ENCODE results near the gene SLFN12. TPM values are rescaled to one million over a fixed set of nuclear protein-coding genes. Genes with fewer than 3 reads are reported as not detected.
"Not testable (repeated sequence)": the region's sequence is repeated elsewhere in the genome, so short reads cannot be mapped to it uniquely, and the experiment has no call there.

Gene SLFN12
- total RNA-seq, 1 donor from 2014 or later: 7.2 TPM

DNA sequence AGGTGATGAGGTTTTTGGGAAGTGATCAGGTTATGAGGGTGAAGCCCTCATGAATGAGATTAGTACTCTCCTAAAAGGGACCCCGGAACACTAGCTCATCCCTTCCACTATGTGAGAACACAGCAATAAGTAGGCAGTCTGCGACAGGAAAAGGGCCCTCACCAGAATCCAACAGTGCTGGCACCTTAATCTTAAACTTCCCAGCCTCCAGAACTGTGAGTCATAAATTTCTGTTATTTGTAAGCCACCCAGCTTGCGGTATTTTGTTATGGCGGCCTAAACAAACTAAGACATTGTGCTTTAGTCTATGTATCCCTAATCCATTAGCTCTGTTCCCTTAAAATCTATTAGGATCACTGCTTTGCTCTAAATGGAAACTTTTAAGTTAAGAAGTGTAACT, 8.5 kb downstream of the SLFN12 start:
- Histone ChIP-seq H4K20me1 (ENCODE audit: low read depth) (no peaks in the 10 kb centered on the region), H3K9ac (no peak overlapping the region), H3K27me3 (no peaks in the 10 kb centered on the region), H3K4me1 (no peaks in the 10 kb centered on the region), H3K4me3 (no peak overlapping the region), H3K27ac (no peak overlapping the region), H3K4me2 (no peak overlapping the region), H3F3A (ENCODE audit: low read depth) (no peaks in the 10 kb centered on the region), H3K79me2 (ENCODE audit: low read depth) (no peaks in the 10 kb centered on the region), H3K36me3 (no peaks in the 10 kb centered on the region), H3K9me3 (ENCODE audit: low read depth) (no peaks in the 10 kb centered on the region), H2AFZ (replicated peaks) (no peak overlapping the region)
- Mint-ChIP-seq H3K4me3 (no peak overlapping the region), H3K4me1 (no peaks in the 10 kb centered on the region), H3K27me3 (ENCODE audit: insufficient read depth, low read depth) (peaks cover 4% of the 10 kb centered on the region), H3K27ac (no peak overlapping the region), H3K36me3 (peaks cover 2% of the 10 kb centered on the region), H3K9me3 (no peaks in the 10 kb centered on the region)
- no peak for DNase-seq (ENCODE audit: low spot score)
- no peak for TF ChIP-seq EZH2phosphoT487 (IDR thresholded peaks at IDR 0.05)
- TF ChIP-seq, protein P1, sequence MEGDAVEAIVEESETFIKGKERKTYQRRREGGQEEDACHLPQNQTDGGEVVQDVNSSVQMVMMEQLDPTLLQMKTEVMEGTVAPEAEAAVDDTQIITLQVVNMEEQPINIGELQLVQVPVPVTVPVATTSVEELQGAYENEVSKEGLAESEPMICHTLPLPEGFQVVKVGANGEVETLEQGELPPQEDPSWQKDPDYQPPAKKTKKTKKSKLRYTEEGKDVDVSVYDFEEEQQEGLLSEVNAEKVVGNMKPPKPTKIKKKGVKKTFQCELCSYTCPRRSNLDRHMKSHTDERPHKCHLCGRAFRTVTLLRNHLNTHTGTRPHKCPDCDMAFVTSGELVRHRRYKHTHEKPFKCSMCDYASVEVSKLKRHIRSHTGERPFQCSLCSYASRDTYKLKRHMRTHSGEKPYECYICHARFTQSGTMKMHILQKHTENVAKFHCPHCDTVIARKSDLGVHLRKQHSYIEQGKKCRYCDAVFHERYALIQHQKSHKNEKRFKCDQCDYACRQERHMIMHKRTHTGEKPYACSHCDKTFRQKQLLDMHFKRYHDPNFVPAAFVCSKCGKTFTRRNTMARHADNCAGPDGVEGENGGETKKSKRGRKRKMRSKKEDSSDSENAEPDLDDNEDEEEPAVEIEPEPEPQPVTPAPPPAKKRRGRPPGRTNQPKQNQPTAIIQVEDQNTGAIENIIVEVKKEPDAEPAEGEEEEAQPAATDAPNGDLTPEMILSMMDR (IDR thresholded peaks at IDR 0.05): no peak
- no peak for TF ChIP-seq EZH2 (IDR thresholded peaks at IDR 0.05)

GRCh38 chr17:35421069-35421468, 11.2 kb downstream of the SLFN12 start:
- H3K9me3 ChIP-seq (ENCODE audit: low read depth); H3K27me3 ChIP-seq; H3F3A ChIP-seq (ENCODE audit: low read depth); H3K4me1 ChIP-seq; H3K27me3 Mint-ChIP-seq (ENCODE audit: insufficient read depth, low read depth); H3K4me1 Mint-ChIP-seq; H3K4me2 ChIP-seq; H3K36me3 ChIP-seq; H3K9me3 Mint-ChIP-seq; H3K79me2 ChIP-seq (ENCODE audit: low read depth); H4K20me1 ChIP-seq (ENCODE audit: low read depth); H3K9ac ChIP-seq; H3K36me3 Mint-ChIP-seq; H3K27ac ChIP-seq; H2AFZ ChIP-seq (replicated peaks); H3K27ac Mint-ChIP-seq; H3K4me3 Mint-ChIP-seq; H3K4me3 ChIP-seq; DNase-seq (ENCODE audit: low spot score): not testable (repeated sequence)

- no peaks in the 10 kb centered on the region for H3K27me3 Mint-ChIP-seq (ENCODE audit: insufficient read depth, low read depth)
- H3K4me3 Mint-ChIP-seq: no peak overlapping the region
- H3K27ac Mint-ChIP-seq: no peak overlapping the region
- Histone ChIP-seq H3K4me1 (no peaks in the 10 kb centered on the region), H3K4me3 (no peak overlapping the region), H4K20me1 (ENCODE audit: low read depth) (no peaks in the 10 kb centered on the region), H3K27me3 (no peaks in the 10 kb centered on the region), H3K4me2 (no peak overlapping the region), H3K27ac (no peak overlapping the region), H3K36me3 (no peaks in the 10 kb centered on the region), H2AFZ (replicated peaks) (no peak overlapping the region), H3K79me2 (ENCODE audit: low read depth) (no peaks in the 10 kb centered on the region), H3F3A (ENCODE audit: low read depth) (no peaks in the 10 kb centered on the region), H3K9me3 (ENCODE audit: low read depth) (no peaks in the 10 kb centered on the region), H3K9ac (no peak overlapping the region)
- no peaks in the 10 kb centered on the region for H3K4me1 Mint-ChIP-seq
- peaks cover 16% of the 10 kb centered on the region for H3K9me3 Mint-ChIP-seq
- TF ChIP-seq EZH2 (IDR thresholded peaks at IDR 0.05) (no peak), EZH2phosphoT487 (IDR thresholded peaks at IDR 0.05) (no peak)
- TF ChIP-seq, protein P1 (IDR thresholded peaks at IDR 0.05): no peak
- peaks cover 4% of the 10 kb centered on the region for H3K36me3 Mint-ChIP-seq
- DNase-seq (ENCODE audit: low spot score): no peak
Observed at GRCh38 chr17:35416659-35417058, 15.6 kb downstream of the SLFN12 start.

- not testable (repeated sequence) for H3K27ac Mint-ChIP-seq; H3K4me3 Mint-ChIP-seq; H3K27ac ChIP-seq; H3K9ac ChIP-seq; H3K27me3 ChIP-seq; H3K36me3 ChIP-seq; H3K27me3 Mint-ChIP-seq (ENCODE audit: insufficient read depth, low read depth); H4K20me1 ChIP-seq (ENCODE audit: low read depth); DNase-seq (ENCODE audit: low spot score); H3K9me3 ChIP-seq (ENCODE audit: low read depth); H3K4me1 Mint-ChIP-seq; H3K36me3 Mint-ChIP-seq; H3K4me1 ChIP-seq; H2AFZ ChIP-seq (replicated peaks); H3K4me2 ChIP-seq; H3K4me3 ChIP-seq; H3K79me2 ChIP-seq (ENCODE audit: low read depth); H3F3A ChIP-seq (ENCODE audit: low read depth)
- peaks cover 16% of the 10 kb centered on the region for H3K9me3 Mint-ChIP-seq
Observed at GRCh38 chr17:35414707-35415106, 17.6 kb downstream of the SLFN12 start.
